ENCODE data around the gene TAF1C.
A peak's percentile ranks its signal among the peaks of the same experiment; 100 is the strongest.

The TAF1C gene

DNA sequence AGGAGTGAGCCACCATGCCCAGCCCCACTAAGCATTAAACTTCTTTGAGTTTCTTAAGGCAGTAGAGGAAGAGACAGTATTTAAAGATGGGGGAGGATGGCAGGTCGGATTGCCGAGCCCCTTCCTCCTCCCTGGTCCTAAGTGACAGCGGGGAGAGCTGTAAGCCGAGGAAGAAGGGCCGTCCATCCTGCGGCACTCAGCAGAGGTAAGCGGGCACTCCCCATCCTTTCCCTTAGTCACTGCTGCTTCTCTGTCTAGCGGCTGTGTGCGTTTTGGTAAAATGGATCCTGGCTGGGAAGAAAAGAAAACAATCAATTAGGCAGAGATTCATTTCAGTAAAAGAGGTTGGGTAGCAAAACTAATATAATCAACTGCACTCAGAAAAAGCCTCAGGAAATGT lies 27.9 kb downstream of the TAF1C start:
- no peak for DNase-seq (ENCODE audit: low spot score)

GRCh38 chr16:84156342-84156784 lies 30.5 kb downstream of the TAF1C start:
- DNase-seq (ENCODE audit: low spot score), result no peak

GRCh38 chr16:84155771-84156170 lies 31.1 kb downstream of the TAF1C start:
- no peak for DNase-seq (ENCODE audit: low spot score)

GRCh38 chr16:84155226-84155625 lies 31.6 kb downstream of the TAF1C start:
- DNase-seq (ENCODE audit: low spot score), result no peak

GRCh38 chr16:84153660-84154214 lies 33.1 kb downstream of the TAF1C start:
- no peak for DNase-seq (ENCODE audit: low spot score)

GRCh38 chr16:84150926-84151325 lies 35.9 kb downstream of the TAF1C start:
- no peak for DNase-seq (ENCODE audit: low spot score)

DNA sequence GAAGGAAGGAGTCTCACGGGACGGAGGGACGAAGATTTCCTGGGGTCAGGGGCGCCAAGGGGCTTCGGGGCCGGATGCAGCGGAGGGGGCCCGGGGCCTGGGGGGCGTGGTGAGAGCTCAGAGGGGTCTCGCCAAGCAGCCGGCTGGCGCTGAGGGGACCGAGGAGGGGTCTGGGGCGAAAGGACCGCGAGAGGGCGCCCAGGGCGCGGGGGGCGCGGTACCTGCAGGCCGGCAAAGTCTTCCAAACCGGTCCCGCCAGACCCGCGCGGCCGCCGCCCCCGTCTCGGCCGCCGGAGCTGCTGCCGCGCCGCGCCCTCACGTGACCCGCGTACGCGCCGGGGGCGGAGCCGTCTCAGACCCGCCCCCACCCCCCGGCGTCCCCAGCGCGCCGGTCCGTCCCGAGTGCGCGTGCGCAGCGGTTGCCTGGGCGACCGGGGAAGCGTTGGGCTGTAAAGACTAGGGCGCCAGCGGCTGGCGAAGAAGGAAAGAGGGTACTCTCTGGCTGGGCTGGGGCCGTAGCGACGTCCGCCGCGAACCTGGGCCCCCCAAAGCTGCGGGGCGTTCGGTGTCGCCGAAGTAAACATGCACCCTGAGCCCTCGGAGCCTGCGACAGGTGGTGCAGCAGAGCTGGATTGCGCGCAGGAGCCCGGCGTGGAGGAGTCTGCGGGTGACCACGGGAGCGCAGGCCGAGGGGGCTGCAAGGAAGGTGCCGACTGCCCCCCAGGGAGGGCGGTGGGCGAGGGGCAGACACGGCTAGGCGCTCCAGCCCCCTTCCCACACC lies 41.8 kb downstream of the TAF1C start, which contains the start of the genes DNAAF1 and HSDL1:
TSS of gene DNAAF1 (plus strand) at position 450 of the 781 bp plus-strand sequence. CDS start at position 583, 133 bp downstream.
TSS of gene HSDL1 (minus strand) at position 319 of the 781 bp plus-strand sequence. CDS start 13,856 bp downstream, outside the sequence.
- DNase-seq (ENCODE audit: low spot score), result peak; percentile 92

- no peak for DNase-seq (ENCODE audit: low spot score)
Measured at GRCh38 chr16:84144209-84144858, 42.5 kb downstream of the TAF1C start.

GRCh38 chr16:84143784-84144199 lies 43.1 kb downstream of the TAF1C start:
- no peak for DNase-seq (ENCODE audit: low spot score)

DNA sequence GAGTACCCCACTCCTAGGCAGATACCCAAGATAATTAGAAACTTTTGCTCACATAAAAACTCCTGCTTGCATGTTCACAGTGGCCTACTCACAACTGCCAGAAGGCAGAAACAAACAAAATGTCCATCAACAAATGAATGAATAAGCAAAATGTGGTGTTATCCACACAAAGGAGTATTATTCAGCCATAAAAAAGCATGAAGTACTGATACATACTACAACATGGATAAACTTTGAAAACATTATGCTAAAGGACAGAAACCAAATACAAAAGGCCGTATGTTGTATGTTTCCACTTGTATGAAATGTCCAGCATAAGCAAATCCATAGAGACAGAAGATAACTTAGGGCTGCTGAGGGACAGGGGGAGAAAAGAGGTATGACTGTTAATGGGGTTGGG lies 43.8 kb downstream of the TAF1C start:
- DNase-seq (ENCODE audit: low spot score), result no peak

- no peak for DNase-seq (ENCODE audit: low spot score)
Measured at GRCh38 chr16:84141143-84141670, 45.6 kb downstream of the TAF1C start.

DNA sequence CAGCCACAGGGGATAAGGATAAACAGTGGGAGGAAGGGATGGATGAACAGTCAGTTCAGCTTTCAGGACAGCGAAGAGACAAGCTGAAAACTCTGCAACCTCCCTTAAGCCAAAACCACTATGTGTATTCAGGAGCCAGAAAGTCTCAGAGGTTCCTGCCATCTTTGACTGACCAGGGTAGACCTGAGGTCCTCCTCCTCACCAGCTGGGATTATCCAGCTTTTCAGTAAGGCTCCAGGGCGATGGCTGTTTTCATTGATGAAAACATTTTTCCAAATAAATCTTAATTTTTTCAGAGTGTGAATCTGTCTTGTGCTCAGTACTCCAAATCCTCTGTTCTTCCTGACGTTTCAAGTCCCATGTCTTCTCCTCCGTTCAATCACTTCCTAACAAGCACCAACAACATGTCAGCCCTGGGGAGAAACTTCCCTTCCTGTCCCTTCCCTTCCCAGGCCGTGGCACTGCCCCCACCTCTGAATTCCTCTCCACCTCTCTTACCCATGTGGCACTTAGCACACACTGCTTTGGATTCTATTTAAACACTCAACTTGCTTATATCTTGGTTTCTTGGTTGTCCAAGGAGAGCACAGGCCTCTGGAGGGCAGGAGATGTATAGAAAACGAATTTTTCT lies 47.1 kb downstream of the TAF1C start:
- DNase-seq (ENCODE audit: low spot score), result no peak

DNA sequence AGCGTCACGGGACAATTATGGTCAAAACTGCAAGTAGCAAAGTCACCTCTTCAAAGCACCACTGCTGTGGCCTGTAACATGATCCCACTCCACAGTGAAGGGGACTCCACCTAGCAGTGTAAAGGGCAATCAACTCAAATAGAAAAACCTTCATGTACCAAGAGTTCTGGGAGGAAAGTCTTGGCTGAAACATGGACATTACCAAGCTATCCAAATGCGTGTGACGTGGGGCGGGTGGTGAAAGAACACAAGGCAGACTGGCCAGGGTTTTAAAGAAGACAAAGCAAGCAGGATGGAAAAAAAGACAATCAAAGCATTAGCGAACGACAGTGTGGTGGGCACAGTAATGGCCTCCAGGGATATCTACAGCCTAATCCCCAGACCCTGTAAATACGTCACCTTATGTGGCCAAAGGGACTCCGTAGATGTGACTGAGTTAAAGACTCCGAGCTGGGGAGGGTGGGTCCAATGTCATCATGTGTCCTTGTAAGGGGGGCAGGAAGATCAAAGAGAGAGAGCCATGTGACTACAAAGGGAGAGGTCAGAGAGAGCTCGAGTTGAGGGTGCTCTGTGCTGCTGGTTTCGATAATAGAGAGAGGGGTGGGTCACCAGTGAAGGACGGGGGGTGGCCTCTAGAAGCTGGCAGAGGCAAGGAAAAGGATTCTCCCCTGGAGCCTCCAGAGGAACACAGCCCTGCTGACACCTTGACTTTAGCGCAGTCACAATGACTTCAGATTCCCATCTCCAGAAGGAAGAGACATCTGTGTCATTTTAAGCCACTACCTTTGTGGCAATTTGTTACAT lies 47.8 kb downstream of the TAF1C start:
- DNase-seq (ENCODE audit: low spot score), result no peak

DNA sequence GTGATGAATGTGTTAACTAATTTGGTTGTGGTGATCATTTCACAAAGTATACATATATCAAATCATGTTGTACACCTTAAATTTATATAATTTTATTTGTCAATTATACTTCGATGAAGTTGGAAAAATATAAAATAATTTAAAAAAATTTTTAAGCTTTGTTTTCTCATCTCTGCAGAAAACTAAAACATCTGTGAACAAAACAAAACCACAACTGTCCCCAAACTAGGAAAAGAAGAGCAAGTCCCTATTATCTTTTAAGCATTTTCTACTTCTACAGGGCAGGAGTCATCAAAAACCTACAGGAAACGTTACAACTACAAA lies 48.4 kb downstream of the TAF1C start:
- DNase-seq (ENCODE audit: low spot score), result no peak

GRCh38 chr16:84137769-84138357 lies 49.0 kb downstream of the TAF1C start:
- no peak for DNase-seq (ENCODE audit: low spot score)

DNA sequence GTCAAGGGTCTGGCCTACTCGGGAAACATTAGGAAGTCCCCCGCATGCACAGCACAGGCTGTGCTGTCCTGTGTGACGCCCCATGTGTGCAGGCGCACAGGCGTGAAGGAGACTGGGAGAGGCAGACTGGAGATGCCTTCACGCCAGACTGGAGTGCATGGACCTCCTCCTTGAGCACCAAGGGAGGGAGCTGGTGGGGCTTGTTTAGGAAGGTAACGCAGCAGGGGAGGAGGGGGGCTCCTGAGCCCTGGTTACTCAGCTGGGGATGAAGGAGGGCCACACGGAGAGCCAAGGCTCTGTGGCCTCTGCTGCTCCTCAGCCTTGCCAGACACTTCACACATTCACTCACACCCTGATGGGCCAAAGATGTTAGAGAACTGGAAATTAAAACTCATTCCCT lies 49.6 kb downstream of the TAF1C start:
- DNase-seq (ENCODE audit: low spot score), result no peak

DNA sequence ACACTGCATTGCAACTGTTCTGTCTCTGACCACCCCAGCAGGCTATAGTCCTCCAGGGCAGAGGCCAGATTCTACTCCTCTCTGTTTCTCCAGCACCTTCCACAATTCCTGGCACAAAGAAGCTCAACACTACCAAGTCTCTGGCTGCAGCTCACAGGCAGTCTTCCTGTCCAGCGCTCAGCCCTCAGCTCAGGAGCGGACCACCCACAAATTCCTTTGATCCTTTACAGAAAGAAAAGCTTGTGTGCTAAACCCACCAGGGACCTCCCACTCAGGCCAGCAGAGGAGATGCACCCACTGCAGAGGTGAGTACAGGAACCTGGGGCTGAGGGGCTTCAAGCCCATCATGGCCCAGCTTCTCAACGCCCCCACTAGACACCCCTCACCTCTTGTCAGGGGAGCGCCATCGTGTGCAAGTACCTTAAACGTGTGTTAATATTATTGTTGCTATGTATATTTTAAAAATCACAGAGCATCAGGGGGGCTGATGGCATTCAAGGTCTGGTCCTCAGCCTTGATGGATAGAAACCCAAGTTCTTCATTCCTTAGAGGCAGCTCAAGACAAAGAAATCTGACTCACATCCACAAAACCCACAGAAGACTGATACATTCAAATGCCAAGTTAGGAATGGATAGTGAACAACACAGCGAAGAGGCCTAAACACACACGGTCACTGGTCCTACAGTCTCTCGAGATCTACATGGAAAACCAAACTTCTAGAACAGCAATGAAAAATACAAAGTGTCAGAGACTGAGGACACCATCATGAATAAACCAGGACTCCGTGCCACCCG lies 50.3 kb downstream of the TAF1C start:
- no peak for DNase-seq (ENCODE audit: low spot score)

DNA sequence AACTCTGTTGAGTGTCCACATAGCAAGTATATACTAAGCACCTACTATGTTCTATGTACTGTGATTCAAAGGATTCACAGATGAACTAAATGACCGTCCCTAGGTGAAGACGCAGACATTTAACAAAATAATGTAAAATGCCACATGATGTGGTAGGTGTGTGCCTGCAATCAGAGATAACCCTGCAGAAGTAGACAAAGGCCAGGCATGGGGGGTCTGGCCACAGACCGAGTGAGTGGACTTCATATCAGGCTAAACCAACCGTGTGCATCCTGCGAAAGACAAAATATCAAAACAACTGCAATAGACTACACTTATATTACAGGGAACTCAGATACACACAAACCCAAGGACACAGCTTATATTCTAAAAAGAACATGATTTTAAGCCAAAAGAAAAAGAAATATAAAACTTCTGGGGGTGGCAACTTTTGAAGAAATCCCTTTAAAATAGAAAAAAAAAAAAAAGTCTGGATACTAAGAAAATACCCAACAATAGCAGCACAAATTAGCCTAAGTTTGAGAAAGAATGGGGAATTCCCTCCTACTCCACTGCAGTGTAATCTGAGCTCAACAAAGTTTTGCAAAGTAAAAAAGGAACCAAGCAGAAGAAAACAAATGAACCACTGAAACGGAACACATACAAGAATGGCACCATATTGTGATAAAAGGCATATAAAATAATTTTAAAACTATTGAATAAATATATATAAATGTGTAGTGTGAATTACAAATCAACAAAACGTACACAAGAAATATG lies 54.2 kb downstream of the TAF1C start:
- no peak for DNase-seq (ENCODE audit: low spot score)

DNA sequence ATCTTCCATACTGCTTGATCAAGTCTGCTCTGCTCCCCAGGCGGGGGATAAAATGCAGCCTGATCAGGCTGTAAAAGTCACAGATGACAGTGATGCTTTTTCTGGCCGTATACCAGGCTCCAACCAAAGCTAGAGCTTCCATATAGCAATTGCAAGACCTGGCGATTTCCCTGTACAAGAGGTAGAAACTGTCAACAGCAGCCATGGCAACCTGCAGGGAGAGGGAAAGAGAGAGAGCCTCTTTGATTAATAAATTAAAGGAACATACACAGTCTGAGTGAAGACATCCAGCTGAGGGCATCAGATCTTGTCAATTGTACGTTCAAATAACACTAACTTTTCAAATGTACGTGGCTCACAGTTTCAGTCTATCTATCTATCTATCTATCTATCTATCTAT lies 55.7 kb downstream of the TAF1C start:
- no peak for DNase-seq (ENCODE audit: low spot score)

Data from LoVo (cell line).